GM18951 (cell line): ENCODE results near the gene ZNF512.

Experiments
- POLR2A ChIP-seq: IDR thresholded peaks from 4 replicates; pipeline ENCODE4 v1.6.1; 2011; ENCODE audit warnings: mild to moderate bottlenecking; ENCODE audit not compliant: insufficient read length, insufficient read depth; ENCODE audit errors: extremely low read depth
- in situ Hi-C: fragments of 300-500 bp; cut with MboI; formaldehyde crosslinking; loops from one replicate; pipeline ENCODE4 v1.12.0; 2022; ENCODE audit warnings: low sequenced_read_pairs, mixed read lengths, inconsistent platforms; ENCODE audit not compliant: unreplicated experiment

Gene ZNF512

DNA sequence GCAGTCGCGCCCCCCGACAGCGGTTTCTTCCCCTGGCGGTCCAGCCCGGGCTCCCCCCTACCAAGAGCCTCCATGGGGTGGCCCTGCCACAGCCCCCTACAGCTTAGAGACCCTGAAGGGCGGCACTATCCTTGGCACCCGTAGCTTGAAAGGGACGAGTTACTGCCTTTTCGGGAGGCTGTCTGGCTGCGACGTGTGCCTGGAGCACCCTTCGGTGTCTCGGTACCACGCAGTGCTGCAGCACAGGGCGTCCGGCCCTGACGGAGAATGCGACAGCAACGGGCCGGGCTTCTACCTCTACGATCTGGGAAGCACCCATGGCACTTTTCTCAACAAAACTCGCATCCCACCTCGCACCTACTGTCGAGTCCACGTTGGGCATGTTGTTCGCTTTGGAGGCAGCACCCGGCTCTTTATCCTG is 81.3 kb downstream of the ZNF512 start:
- in situ Hi-C loops = no loop called here

GRCh38 chr2:27664622-27665363 is 82.0 kb downstream of the ZNF512 start:
- no peak for TF ChIP-seq POLR2A
- in situ Hi-C loops = no loop called here

More for the DNA sequence above, 81.3 kb downstream of the ZNF512 start:
- TF ChIP-seq POLR2A = no peak

GRCh38 chr2:27667446-27667845 is 84.6 kb downstream of the ZNF512 start:
- TF ChIP-seq POLR2A = no peak
- in situ Hi-C loops = no loop called here

DNA sequence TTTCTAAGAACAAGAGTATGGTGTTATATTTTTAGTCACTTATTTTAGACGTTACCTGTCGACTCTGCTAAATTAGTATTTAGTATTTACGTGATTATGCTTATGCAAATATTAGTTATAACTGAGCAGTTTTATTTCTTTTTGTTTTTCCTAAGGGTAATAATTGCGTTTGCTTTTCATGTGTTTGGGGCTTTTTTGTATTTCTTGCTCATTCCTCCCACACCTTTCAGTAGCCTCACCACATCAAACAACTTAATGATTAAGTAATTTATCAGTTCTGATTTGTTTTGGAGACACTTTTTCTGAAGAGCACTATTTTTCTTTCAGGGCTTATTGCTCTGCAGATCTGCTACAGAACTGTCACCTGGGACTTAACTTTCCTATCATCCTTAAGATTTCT is 88.4 kb downstream of the ZNF512 start:
- TF ChIP-seq POLR2A = no peak
- in situ Hi-C loops = no loop called here
